IPS-20b (cell line): ENCODE data around the gene GAK.

Source experiments
- H3K27ac ChIP-seq: one replicate; pipeline ENCODE4 v1.5.1; 2013; ENCODE audit warnings: low read length
- H3K27me3 ChIP-seq: 2 replicates; pipeline ENCODE4 v1.6.1; 2013; ENCODE audit warnings: mild to moderate bottlenecking, low read length, inconsistent platforms; ENCODE audit not compliant: insufficient read depth
- H3K36me3 ChIP-seq: 2 replicates; pipeline ENCODE4 v1.6.1; 2013; ENCODE audit warnings: low read depth, mild to moderate bottlenecking, inconsistent platforms, low read length, moderate library complexity; ENCODE audit not compliant: insufficient read depth
- H3K4me1 ChIP-seq: 2 replicates; pipeline ENCODE4 v1.6.1; 2013; ENCODE audit warnings: mild to moderate bottlenecking, control low read depth, inconsistent platforms, low read length, moderate library complexity; ENCODE audit not compliant: insufficient read depth
- H3K4me3 ChIP-seq: 2 replicates; pipeline ENCODE4 v1.5.1; 2013; ENCODE audit warnings: mild to moderate bottlenecking, low read length, inconsistent platforms
- H3K9ac ChIP-seq: 2 replicates; pipeline ENCODE4 v1.6.1; 2013; ENCODE audit warnings: low read depth, mild to moderate bottlenecking, inconsistent platforms, low read length, moderate library complexity
- H3K9me3 ChIP-seq: 2 replicates; pipeline ENCODE4 v1.6.1; 2013; ENCODE audit warnings: mild to moderate bottlenecking, low read depth, low read length, inconsistent platforms; ENCODE audit not compliant: insufficient read depth

GAK gene

DNA sequence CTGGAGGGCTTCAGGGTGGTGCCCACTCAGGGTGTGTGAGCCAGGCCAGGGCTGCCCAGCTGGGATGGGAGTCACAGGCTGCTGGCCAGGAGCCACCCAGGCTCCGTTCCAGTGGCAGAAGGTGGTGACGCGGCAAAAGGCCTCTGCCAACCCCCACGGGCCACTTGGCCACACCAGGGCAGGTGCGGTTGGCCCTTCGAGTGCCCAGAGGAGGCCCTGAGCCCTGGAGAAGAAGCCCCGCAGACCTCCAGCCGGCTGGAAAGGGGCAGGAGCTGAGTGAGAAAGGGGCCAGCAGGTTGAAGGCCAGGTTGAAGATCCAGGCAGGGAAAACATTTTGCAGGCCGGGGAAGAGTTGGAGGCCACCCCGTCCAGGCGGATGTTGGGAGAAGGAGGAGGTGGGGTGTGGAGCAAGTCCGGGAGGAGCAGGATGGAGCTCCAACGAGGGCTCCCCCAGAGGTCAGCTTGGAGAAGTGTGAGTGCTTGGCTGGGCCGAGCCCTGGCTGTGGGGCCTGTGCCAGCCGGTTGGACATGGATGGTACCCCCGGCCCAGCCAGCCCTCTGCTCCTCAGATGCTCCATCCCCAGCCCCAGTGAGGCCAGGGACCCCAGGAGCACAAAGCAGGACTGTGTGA, 103.4 kb downstream of the GAK start:
- H3K9me3 ChIP-seq, result no peaks in the 10 kb centered on the region
- peaks cover 52% of the 10 kb centered on the region for H3K27me3 ChIP-seq
- no peaks in the 10 kb centered on the region for H3K4me1 ChIP-seq
- H3K9ac ChIP-seq, result no peak overlapping the region
- no peak overlapping the region for H3K27ac ChIP-seq
- no peaks in the 10 kb centered on the region for H3K36me3 ChIP-seq
- H3K4me3 ChIP-seq, result no peak overlapping the region

DNA sequence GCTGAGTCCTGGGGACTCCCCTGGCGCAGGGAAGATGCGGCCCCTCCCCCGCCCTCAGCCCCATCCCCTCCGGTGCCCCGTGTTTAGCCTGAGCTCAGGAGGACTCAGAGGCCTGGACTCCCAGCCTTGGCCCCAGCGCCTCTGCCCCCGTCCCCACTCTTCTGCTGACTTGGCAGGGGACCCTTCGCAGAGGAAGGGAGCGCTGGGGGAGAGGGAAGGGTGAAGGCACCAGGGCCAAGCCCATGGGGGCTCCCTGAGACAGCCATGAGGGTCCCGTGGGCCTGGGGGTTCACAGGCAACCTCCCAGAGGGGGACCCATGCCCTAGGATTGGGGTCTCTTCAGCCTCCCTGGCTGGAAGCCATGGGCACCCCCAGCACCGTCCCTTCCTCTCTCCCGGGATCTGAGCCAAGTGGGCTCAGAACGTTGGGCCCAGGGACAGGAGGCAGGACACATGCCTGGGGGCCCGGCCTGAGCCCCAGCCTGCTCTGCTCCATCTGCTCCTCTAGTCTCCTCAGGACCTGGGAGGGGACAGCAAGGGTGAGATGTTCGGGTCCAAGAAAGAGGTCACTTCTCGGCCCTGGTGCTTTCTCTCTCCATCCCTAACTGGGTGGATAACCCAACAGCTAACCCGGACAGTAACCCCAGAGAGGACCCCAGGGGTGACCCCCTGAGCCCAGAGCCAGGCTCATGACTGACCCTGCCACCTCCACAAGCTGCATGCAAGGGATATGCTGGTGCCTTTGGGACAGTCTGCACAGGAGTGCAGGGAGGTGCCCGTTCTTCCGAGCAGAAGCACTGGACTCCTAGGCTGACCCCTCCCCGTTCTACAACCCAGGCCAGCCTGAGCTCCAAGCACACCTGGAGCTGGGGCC, 104.7 kb downstream of the GAK start:
- Histone ChIP-seq H3K27me3 (peaks cover 65% of the 10 kb centered on the region), H3K9ac (no peak overlapping the region), H3K36me3 (no peaks in the 10 kb centered on the region), H3K4me1 (no peaks in the 10 kb centered on the region), H3K4me3 (no peak overlapping the region), H3K27ac (no peak overlapping the region), H3K9me3 (no peaks in the 10 kb centered on the region)

DNA sequence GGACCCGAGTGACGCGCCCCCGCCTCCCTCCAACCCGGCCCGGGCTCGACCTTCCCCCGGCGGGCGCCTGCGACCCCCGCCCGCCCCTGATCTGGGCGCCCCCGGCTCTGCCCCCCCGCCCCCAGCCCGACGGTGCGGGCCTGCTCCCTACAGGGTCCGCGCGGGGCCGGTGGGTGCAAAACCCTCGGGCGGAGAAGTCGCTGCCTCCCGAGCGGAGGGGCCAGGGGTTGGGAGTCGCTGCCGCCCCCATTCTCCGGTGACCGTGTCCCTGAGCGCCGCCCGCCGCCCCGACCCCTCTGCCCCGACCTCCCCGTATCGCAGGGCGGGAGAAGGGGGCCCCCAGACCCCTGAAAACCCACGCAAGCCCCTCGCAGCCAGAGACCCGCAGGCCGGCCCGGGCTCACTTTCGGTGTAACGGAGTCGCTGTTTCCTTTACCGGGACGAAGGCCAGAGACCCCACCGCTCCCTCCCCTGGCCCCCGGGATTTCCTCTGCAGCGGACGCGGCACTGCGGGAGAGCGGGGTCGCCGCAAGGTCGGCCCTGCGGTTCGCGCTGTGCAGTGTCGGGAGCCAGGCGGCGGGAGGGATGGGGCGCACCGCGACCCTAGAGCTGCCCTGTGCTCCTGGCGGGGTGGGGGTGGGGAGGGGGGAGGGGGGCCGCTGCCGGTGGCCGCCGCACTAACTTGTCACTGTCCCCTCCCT, 105.5 kb downstream of the GAK start:
- H3K9ac ChIP-seq, result no peak overlapping the region
- H3K36me3 ChIP-seq, result no peaks in the 10 kb centered on the region
- H3K27ac ChIP-seq, result no peak overlapping the region
- no peak overlapping the region; the same call in 1 of the 2 replicates for H3K4me3 ChIP-seq
- peaks cover 73% of the 10 kb centered on the region for H3K27me3 ChIP-seq
- H3K9me3 ChIP-seq, result no peaks in the 10 kb centered on the region
- no peaks in the 10 kb centered on the region for H3K4me1 ChIP-seq

DNA sequence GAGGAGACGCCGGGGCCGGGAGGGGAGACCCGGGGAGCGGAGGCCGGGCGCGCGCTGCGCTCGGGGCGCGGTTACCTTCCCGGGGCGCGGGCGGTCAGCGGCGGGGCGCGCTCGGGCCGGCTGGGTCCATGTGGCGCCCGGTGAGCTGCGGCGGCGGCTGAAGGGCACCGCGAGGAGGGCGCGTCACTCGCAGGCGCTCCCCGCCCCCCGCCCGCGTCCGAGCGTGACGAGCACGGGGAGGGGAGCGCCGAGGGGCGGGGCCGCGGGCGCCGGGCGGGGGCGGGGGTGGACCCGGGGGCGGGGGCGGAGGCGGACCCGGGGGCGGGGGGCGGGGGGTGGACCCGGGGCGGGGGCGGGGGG, 106.2 kb downstream of the GAK start, which contains the start of gene CPLX1:
TSS of gene CPLX1 (minus strand) at position 159 of the 360 bp plus-strand sequence. CDS start 1,607 bp downstream, outside the sequence.
- no peaks in the 10 kb centered on the region for H3K4me1 ChIP-seq
- H3K27me3 ChIP-seq, result peaks cover 80% of the 10 kb centered on the region
- no peak within 1 kb of the TSS for H3K9ac ChIP-seq
- H3K27ac ChIP-seq, result no peak within 1 kb of the TSS
- no peak within 1 kb of the TSS; the same call in 1 of the 2 replicates for H3K4me3 ChIP-seq
- H3K9me3 ChIP-seq, result no peaks in the 10 kb centered on the region
- no peaks in the 10 kb centered on the region for H3K36me3 ChIP-seq

DNA sequence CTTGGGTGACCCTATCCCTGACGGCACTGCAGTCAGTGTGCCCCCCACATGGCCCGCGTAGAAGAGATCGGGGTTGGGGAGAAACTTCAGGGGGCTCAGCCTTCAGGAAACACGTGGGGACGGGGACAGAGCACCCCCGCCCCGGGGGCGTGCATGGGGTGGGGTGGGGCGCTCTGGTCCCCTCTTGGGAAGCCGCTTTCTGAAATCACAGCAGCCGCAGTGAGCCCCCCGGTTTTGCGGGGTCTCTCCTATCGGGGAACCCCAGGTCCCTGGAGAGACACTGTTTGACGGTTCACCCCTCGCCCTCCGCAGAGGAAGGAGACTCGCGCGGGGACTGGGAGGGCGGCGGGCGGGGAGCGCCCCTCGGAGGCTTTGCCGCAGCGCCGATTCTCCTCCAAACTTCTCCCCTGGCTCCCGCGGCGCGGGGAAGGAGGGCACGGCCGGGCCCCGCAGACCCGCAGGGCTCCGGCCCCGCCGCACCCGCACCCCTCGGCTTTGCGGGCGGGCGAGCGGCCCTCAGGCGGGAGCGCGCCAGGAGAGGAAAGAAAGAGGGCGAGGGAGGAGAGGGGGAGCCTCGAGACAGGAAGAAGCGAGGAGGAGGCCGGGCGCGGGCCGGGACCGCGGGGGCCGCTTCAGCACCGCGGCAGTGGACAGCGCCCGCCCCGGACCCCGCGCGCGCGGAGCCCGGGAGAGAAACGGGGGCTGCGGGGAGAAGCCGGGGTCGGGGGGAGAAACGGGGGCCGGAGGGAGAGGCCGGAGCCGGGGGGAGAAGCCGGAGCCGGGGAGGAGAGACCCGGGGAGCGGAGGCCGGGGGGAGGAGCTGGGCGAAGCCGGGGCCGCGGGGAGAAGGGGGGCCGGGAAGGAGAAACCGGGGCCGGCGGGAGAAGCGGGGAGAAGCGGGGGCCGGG, 106.8 kb downstream of the GAK start:
- Histone ChIP-seq H3K27me3 (peaks cover 87% of the 10 kb centered on the region), H3K9me3 (no peaks in the 10 kb centered on the region), H3K9ac (no peak overlapping the region), H3K4me3 (no peak overlapping the region), H3K36me3 (no peaks in the 10 kb centered on the region), H3K4me1 (no peaks in the 10 kb centered on the region), H3K27ac (no peak overlapping the region)

DNA sequence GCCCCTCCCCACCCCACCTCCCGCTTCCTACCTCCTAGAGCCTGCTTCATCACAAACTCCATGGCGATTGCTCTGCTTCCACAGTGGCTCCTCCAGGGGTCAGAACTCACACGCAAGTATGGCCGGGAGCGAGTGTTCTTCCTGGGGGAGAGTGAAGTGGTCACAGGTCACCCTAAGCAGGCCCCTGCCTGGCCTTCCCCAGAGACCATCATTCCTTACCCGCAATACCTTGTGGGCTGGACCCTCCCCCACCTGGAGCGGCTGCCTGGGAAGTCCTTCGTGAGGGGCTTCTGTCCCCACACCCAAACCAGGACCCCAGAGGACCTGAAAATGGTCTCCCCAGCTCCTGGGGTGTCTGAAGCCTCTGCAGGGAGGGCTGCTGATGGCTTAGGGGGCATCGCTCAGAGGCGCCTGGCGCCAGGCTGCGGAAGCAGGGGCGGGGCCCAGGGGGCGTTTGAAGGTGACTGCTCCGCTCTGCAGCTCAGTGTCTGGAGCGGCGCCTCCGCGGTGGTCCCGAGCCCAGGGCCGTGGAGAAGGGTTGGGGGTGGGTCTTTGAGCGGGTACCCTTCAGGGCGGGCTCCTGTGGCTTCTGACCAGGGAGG, 107.6 kb downstream of the GAK start:
- no peak overlapping the region for H3K27ac ChIP-seq
- H3K36me3 ChIP-seq, result no peaks in the 10 kb centered on the region
- no peak overlapping the region for H3K4me3 ChIP-seq
- H3K4me1 ChIP-seq, result no peaks in the 10 kb centered on the region
- H3K9me3 ChIP-seq, result no peaks in the 10 kb centered on the region
- H3K9ac ChIP-seq, result no peak overlapping the region
- peaks cover 92% of the 10 kb centered on the region for H3K27me3 ChIP-seq

DNA sequence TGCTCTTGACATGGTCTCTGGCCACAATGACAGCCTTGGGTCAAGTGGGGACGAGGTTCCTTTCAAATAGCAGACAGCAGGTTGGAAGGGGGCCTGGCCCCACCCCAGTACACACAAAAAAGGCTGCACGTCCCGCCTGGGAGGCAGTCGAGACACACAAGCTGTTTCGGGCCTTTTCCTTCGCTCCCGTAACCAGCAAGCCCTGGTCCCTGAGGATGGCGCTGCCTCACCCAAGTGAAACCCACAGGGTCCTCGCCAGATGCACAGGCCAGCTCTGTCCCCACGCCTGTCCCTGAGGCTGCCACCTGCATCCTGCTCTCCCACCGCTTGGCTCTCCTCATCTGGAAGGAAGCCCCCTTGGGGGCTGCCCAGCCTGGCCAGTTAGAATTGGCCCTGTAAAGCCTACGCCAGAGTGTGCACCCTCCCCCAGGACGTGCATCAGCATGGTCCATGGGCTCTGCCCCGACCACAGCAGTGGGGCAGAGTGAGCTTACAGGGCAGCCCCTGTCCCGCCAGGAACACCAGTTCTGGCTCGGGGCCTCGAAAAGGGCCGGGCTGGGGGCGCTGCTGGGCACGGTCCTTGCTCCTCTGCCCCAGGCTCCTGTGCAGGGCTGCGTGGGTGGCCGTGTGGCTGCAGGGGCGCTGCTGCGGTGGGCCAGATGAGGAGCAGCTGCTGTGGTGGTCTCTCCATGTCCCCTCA, 108.2 kb downstream of the GAK start:
- no peak overlapping the region for H3K27ac ChIP-seq

DNA sequence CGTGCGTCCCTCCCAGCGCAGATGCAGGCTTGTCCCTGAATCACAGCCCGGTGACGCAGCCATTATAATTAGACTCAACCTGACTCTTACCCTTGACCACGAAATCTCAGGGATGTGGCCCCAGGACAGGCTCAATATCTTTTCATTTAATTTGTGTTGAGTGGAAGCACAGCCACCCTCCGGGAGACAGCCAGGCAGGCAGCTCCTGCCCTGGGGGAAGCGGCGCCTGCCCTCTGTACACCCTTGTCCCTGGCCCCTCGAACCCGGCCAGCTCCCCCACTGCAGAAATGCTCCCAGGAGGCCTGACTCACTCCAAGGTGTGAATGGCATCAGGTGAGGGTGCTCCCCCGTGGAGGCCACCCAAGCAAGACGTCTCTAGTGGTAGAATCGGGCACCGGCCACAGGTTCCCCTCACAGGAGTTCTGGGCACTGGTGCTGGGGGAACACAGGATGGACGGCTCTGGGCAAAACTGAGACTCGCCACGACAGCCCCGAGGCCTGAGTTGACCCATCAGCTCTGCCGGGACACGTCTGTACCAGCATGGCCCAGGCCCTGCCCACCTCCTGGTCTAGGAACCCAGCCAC, 108.8 kb downstream of the GAK start:
- peaks cover 92% of the 10 kb centered on the region for H3K27me3 ChIP-seq
- no peaks in the 10 kb centered on the region for H3K36me3 ChIP-seq

More for the DNA sequence above, 108.2 kb downstream of the GAK start:
- no peak overlapping the region for H3K4me3 ChIP-seq
- H3K9ac ChIP-seq, result no peak overlapping the region
- no peaks in the 10 kb centered on the region for H3K9me3 ChIP-seq
- H3K27me3 ChIP-seq, result peaks cover 92% of the 10 kb centered on the region
- no peaks in the 10 kb centered on the region for H3K4me1 ChIP-seq
- no peaks in the 10 kb centered on the region for H3K36me3 ChIP-seq

DNA sequence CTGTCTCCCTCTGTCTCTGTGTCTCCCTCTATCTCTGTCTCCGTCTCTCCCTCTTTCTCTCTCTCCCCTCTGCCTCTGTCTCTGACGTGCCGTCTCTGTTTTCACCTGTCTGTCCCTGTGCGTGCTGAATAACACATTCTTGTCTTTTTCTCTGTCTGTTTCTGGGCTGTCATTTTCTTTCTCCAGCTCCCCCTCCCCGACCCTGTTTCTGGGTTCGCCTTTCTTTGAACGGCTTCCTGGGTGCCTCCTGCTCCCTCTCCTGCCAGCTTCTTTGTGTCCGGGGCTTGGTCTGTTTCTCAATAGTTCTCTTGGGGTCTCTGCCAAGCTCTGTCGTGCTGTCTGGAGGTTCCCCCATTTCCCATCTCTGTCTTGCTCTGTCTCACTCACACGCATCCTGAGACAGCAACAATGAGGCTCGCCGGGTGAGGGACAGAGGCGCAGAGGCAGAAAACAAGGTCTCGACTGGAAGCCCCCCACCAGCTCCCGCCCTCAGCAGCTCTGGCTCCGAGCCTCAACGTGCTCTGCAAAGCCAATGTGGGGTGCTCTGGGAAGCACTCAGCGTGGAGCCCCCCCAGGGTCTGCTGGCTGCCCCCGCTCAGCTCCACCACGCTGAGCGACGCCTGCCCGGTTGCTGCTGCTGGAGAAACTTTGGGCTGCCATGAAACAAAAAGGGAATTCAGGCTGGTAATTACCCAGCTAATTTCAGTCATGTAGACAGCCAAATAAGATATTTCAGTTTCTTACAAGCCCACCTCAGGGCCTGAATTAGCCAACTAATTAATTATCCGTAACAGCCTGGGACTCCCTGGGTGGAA, 109.5 kb downstream of the GAK start:
- peaks cover 92% of the 10 kb centered on the region for H3K27me3 ChIP-seq
- H3K4me1 ChIP-seq, result no peaks in the 10 kb centered on the region
- H3K9ac ChIP-seq, result no peak overlapping the region
- no peaks in the 10 kb centered on the region for H3K9me3 ChIP-seq
- no peak overlapping the region for H3K27ac ChIP-seq
- no peaks in the 10 kb centered on the region for H3K36me3 ChIP-seq
- H3K4me3 ChIP-seq, result no peak overlapping the region

More for the DNA sequence above, 108.8 kb downstream of the GAK start:
- H3K4me1 ChIP-seq, result no peaks in the 10 kb centered on the region
- no peaks in the 10 kb centered on the region for H3K9me3 ChIP-seq
- H3K27ac ChIP-seq, result no peak overlapping the region
- H3K9ac ChIP-seq, result no peak overlapping the region
- no peak overlapping the region for H3K4me3 ChIP-seq

DNA sequence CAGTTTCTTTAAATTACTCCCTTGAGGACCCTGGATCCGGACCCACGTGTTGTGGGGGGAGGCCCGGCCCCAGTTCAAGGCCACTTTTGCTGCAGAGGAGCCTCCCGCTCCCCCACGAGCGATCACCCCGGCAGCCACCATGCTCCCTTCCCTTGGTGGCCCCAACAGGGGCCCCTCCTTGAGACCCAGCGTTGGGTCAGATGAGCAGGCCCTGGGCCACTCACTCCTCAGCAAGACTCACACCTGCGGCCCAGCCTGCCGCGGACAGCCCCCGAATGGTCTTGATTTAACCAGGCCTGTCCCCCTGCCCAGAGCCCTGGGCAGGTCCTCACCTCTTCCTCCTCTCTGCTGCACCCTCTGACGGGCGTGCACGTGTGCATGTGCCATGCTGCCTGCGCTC, 110.5 kb downstream of the GAK start:
- Histone ChIP-seq H3K4me1 (no peaks in the 10 kb centered on the region), H3K9me3 (no peaks in the 10 kb centered on the region), H3K36me3 (no peaks in the 10 kb centered on the region), H3K27me3 (peaks cover 91% of the 10 kb centered on the region), H3K27ac (no peak overlapping the region), H3K9ac (no peak overlapping the region), H3K4me3 (no peak overlapping the region)
